GM21447 (cell line): ENCODE data around the gene FARP1.

Source experiments
- ATAC-seq: cut with Tn5 transposase; IDR thresholded peaks from one replicate; pipeline ENCODE4 v1.9.1; 2021; ENCODE audit not compliant: unreplicated experiment

FARP1 gene

GRCh38 chr13:98385606-98386005 is 242.7 kb downstream of the FARP1 start:
- ATAC-seq = no peak

DNA sequence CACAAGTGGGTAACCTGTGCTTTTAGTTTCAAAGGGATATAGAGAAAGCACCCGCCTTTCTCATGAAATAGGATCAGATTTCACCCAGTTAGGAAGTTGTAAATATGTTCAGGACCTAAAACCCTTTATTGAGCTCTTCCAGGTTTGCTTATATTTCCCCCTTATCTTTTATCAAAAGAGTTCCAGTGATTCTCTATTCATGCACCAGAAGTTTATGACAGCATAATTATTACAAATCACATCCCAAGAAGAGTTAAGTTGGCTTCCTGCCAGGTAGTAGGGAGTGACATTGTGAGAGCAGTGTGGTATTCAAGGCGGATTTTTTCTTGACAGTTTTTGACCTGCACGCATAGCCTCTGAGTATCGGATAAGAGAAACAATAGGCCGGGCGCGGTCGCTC is 243.7 kb downstream of the FARP1 start:
- no peak for ATAC-seq

DNA sequence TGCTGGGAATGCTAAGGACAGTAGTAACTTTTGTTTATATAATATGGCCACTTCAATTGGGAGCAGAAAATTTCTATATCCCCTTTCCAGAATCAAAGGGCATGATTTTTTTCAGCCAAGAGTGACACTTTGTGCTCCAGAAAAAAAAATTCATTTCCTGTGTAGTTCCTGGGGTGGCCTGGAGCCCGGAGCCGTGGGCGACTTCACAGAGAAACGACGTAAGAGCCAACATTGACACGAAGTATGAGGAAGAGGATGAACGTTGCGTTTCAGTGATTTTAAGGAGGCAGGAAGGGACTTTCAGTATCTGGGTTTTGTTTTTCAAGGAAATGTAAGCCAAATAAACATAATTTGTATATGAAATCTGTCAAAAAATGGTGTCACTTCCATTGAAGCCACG is 246.4 kb downstream of the FARP1 start:
- ATAC-seq = no peak

GRCh38 chr13:98390086-98390715 is 247.3 kb downstream of the FARP1 start:
- ATAC-seq = no peak

- ATAC-seq = no peak
These were observed 251.0 kb downstream of the FARP1 start for GRCh38 chr13:98393873-98394272.

- ATAC-seq = no peak
These were observed 252.1 kb downstream of the FARP1 start for GRCh38 chr13:98394820-98395510.

GRCh38 chr13:98396071-98396710 is 253.3 kb downstream of the FARP1 start:
- ATAC-seq = no peak

- ATAC-seq = no peak
These were observed 254.3 kb downstream of the FARP1 start for GRCh38 chr13:98397221-98397620.

- no peak for ATAC-seq
These were observed 255.0 kb downstream of the FARP1 start for GRCh38 chr13:98397861-98398260.

- no peak for ATAC-seq
These were observed 255.7 kb downstream of the FARP1 start for GRCh38 chr13:98398581-98398980.

- no peak for ATAC-seq
These were observed 256.9 kb downstream of the FARP1 start for GRCh38 chr13:98399756-98400155.

DNA sequence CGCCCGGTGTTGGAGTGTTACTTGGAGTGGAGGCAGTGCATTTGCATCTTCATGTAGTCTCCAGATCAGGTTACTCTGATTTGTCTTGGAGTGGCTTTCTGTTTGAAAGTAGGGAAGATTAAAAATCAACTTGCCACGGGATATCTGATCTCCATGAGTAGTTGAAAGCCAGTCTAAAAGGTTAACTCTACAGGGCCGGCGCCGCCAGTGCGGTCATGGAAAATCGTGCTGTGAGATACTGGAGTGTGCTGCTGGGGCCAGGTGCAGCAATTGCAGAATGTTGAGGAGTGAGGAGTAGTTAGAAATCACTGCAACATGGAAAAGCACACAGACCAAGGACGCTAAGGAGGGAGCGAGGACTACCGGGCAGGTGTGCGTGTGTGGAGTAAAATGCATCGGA is 259.0 kb downstream of the FARP1 start:
- no peak for ATAC-seq

DNA sequence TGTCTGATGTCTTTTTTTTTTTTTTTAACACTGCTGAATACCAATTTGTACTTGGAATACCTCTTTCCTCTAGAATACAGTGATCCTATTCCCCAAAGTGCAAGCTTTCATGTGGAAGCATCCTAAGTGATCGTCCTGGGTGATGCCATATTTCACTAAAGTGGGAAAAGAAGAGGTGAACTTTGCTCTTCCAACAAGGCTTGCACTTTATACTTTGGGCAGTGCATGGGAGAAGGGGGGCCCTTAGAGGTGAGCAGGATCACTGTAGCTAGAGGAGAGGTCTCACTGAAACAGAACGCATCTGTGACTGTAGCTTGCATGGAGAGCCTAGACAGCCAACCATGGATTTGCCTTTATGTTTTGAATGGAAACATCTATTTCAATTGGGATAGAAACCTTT is 260.2 kb downstream of the FARP1 start:
- no peak for ATAC-seq

- ATAC-seq = no peak
These were observed 262.2 kb downstream of the FARP1 start for GRCh38 chr13:98405107-98405571.

- no peak for ATAC-seq
These were observed 262.9 kb downstream of the FARP1 start for GRCh38 chr13:98405690-98406344.

GRCh38 chr13:98406427-98406826 is 263.5 kb downstream of the FARP1 start:
- ATAC-seq = no peak

DNA sequence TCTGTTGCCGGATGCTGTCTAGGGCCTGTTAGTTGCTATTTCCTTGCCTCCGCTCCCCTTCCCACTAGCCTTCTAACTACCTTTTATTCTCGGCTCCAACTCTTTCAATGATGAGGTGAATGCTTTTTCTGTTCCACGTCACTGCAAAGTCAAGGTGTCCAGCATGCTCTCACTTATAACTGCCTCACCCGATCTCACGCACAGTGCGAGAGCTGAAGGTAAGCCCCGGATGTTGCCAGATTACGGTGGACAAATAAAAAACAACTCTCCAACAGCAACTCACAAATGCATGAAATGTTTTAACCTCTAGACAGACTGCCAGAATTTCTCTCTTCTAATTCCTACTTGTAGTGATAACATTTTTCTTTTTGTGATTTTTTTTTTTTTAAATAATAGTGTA is 264.1 kb downstream of the FARP1 start:
- no peak for ATAC-seq

DNA sequence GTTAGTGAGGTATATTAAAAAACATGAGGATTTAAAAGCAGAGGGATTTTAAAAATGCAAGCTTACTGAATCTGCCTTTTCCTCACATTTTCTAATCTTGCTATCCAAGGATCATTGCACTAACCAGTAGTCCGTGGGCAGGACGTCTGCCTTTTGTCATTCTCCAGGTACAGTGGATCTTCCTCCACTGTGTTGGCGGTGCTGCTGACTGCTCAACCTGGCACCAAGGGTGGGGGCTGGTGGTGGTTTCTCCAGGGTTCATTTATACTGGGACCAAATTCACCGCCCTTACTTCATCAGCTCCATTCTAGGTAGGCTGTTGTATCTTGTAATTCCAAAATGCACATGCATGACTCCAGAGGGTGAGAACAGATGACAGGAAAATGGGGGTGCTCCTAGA is 264.7 kb downstream of the FARP1 start:
- no peak for ATAC-seq

GRCh38 chr13:98409281-98409680 is 266.4 kb downstream of the FARP1 start:
- ATAC-seq = no peak

DNA sequence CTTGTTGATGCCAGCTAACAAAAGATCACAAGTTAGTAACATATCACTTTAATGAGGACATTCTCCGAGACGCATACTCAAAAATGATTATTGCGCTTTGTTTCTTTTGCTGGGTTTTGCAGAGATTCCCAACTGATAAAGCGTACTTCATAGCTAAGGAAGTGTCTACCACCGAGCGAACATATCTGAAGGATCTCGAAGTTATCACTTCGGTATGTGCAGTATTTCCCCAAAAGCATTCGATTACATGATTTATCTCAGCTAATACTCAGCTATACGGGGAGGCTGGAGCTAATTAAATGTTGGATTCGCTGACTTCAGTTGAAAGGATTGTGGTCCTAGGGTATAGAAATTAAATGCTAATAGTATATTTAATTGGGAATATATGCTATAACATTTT is 267.7 kb downstream of the FARP1 start:
- ATAC-seq = no peak

- ATAC-seq = no peak
These were observed 268.1 kb downstream of the FARP1 start for GRCh38 chr13:98411013-98411412.
